ENCODE measurements around the gene LSM12. TPM values are rescaled to one million over a fixed set of nuclear protein-coding genes. Genes with fewer than 3 reads are reported as not detected.
"Not testable (repeated sequence)": the region's sequence is repeated elsewhere in the genome, so short reads cannot be mapped to it uniquely, and the experiment has no call there.

LSM12 gene
- total RNA-seq, 4 donors from 2014 or later: 41.3 to 47.2 (median 43.8) TPM

DNA sequence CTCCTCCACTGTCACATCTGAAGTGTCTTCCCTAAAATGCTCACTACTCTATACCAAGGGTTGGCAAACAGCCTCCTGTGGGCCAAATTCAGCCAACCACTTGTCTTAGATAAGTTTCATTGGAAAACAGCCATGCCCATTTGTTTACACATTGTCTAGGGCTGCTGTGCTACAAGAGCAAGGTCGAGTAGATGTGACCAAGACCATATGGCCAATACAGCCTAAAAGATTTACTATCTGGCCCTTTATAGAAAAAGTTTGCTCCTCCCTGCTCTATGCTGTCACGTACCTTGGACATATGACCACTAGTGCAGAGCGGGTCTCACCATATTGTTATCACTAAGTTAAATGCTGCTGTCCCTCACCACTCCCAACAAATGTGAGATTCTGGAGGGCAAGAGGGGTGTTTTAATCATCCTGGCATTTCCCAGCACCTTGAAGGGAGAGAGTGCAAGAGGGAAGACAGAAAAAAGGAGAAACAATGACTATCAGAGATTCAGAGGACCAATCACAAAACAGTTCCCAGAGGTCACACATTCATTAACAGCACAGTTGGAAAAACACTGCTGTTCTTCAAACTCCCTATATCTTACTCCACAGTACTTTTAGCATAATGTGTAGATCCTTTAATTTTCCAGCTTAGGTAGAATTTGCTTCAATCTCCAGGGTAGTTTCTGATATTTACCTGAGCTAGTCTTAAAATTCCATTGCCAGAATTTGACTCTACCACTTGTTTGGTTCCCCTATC lies 13.2 kb downstream of the LSM12 start:
- TF ChIP-seq, protein P1, sequence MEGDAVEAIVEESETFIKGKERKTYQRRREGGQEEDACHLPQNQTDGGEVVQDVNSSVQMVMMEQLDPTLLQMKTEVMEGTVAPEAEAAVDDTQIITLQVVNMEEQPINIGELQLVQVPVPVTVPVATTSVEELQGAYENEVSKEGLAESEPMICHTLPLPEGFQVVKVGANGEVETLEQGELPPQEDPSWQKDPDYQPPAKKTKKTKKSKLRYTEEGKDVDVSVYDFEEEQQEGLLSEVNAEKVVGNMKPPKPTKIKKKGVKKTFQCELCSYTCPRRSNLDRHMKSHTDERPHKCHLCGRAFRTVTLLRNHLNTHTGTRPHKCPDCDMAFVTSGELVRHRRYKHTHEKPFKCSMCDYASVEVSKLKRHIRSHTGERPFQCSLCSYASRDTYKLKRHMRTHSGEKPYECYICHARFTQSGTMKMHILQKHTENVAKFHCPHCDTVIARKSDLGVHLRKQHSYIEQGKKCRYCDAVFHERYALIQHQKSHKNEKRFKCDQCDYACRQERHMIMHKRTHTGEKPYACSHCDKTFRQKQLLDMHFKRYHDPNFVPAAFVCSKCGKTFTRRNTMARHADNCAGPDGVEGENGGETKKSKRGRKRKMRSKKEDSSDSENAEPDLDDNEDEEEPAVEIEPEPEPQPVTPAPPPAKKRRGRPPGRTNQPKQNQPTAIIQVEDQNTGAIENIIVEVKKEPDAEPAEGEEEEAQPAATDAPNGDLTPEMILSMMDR (IDR thresholded peaks at IDR 0.05): no peak
- no peak for TF ChIP-seq POLR2A (IDR thresholded peaks at IDR 0.05)
- Histone ChIP-seq H3K9me3 (no peaks in the 10 kb centered on the region), H3K27ac (no peak overlapping the region), H3K4me1 (peaks cover 8 to 15% of the 10 kb centered on the region in 2 donors), H3K36me3 (peaks cover 26 to 35% of the 10 kb centered on the region in 2 donors), H3K4me3 (replicated peaks in 1 of 3) (no peak overlapping the region), H3K27me3 (no peaks in the 10 kb centered on the region)
- WGBS, 2 donors: 56 to 66% methylated on average over 3 of the region's 3 CpGs
- intact Hi-C loops (cut with DNase I): no loop called here
- DNase-seq: no peak

- no peak for TF ChIP-seq POLR2A (IDR thresholded peaks at IDR 0.05)
- TF ChIP-seq, protein P1 (IDR thresholded peaks at IDR 0.05): no peak
- no peak overlapping the region for H3K27ac ChIP-seq
- no peak overlapping the region for H3K4me3 ChIP-seq (replicated peaks in 1 of 3)
- 94 to 98% methylated on average over 9 of the region's 9 CpGs for WGBS, 2 donors
- H3K27me3 ChIP-seq: no peaks in the 10 kb centered on the region
- intact Hi-C loops (cut with DNase I): no loop called here
- H3K36me3 ChIP-seq: peaks cover 26 to 40% of the 10 kb centered on the region in 2 donors
- H3K9me3 ChIP-seq: no peaks in the 10 kb centered on the region
- DNase-seq: no peak
- H3K4me1 ChIP-seq: peaks cover 8 to 15% of the 10 kb centered on the region in 2 donors
These were observed 17.0 kb downstream of the LSM12 start for GRCh38 chr17:44049294-44050060.

- DNase-seq; H3K4me1 ChIP-seq; H3K27me3 ChIP-seq; H3K9me3 ChIP-seq; H3K4me3 ChIP-seq (replicated peaks in 1 of 3); intact Hi-C loops (cut with DNase I); H3K27ac ChIP-seq: not testable (repeated sequence)
- WGBS, 2 donors: 97 to 98% methylated on average over 7 of the region's 7 CpGs
- H3K36me3 ChIP-seq: peaks cover 20 to 31% of the 10 kb centered on the region in 2 donors
These were observed 19.6 kb downstream of the LSM12 start for GRCh38 chr17:44046893-44047292.

GRCh38 chr17:44045486-44045885 lies 21.0 kb downstream of the LSM12 start:
- no peak for DNase-seq
- Histone ChIP-seq H3K4me3 (replicated peaks in 1 of 3) (no peak overlapping the region), H3K27ac (no peak overlapping the region), H3K9me3 (no peaks in the 10 kb centered on the region), H3K4me1 (peaks cover 8 to 16% of the 10 kb centered on the region in 2 donors), H3K27me3 (no peaks in the 10 kb centered on the region), H3K36me3 (peaks cover 6 to 17% of the 10 kb centered on the region in 2 donors)
- intact Hi-C loops (cut with DNase I): no loop called here
- WGBS, 2 donors: 95 to 96% methylated on average over 4 of the region's 4 CpGs
- TF ChIP-seq, protein P1 (IDR thresholded peaks at IDR 0.05): no peak
- TF ChIP-seq POLR2A (IDR thresholded peaks at IDR 0.05): no peak

DNA sequence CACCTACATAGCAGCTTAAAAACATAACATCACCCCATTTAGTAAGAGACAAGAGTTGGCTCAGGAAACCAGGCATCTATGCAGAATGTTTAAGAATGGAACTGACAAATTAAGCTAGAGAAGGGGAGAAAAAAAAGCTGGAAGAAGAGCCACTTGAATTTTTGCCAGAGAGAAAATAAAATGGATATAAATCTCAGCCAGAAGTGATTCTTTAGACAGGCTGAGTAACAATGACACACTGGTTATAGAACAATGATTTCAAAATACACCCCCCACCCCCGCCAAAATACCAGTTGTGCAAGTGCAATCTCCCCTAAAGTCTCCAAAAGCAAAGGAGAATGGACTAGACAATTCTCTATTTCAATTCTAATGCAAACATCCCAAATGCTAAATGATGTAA lies 22.4 kb downstream of the LSM12 start:
- intact Hi-C loops (cut with DNase I): loop anchor here (5.0 kb wide), 1 partner anchor 102 kb away; the partner anchor contains the start of gene PPY
- Histone ChIP-seq H3K27ac (no peak overlapping the region), H3K4me3 (replicated peaks in 1 of 3) (no peak overlapping the region), H3K9me3 (no peaks in the 10 kb centered on the region), H3K27me3 (no peaks in the 10 kb centered on the region), H3K4me1 (peaks cover 15 to 26% of the 10 kb centered on the region in 2 donors), H3K36me3 (peaks cover 2 to 10% of the 10 kb centered on the region in 2 donors)
- 64 to 70% methylated on average over 1 of the region's 1 CpG for WGBS, 2 donors
- no peak for TF ChIP-seq POLR2A (IDR thresholded peaks at IDR 0.05)
- TF ChIP-seq, protein P1 (IDR thresholded peaks at IDR 0.05): no peak
- DNase-seq: no peak

Measured in thyroid gland (tissue), 4 donors.